ENCODE results near the gene SAMD4B. TPM values are rescaled to one million over a fixed set of nuclear protein-coding genes. Genes with fewer than 3 reads are reported as not detected.

The SAMD4B gene
- total and polyA plus RNA-seq, 2 of the 8 experiments (the other 6 are each of a cell fraction or from before 2014, with no cell fraction given), result 137 to 158 TPM

DNA sequence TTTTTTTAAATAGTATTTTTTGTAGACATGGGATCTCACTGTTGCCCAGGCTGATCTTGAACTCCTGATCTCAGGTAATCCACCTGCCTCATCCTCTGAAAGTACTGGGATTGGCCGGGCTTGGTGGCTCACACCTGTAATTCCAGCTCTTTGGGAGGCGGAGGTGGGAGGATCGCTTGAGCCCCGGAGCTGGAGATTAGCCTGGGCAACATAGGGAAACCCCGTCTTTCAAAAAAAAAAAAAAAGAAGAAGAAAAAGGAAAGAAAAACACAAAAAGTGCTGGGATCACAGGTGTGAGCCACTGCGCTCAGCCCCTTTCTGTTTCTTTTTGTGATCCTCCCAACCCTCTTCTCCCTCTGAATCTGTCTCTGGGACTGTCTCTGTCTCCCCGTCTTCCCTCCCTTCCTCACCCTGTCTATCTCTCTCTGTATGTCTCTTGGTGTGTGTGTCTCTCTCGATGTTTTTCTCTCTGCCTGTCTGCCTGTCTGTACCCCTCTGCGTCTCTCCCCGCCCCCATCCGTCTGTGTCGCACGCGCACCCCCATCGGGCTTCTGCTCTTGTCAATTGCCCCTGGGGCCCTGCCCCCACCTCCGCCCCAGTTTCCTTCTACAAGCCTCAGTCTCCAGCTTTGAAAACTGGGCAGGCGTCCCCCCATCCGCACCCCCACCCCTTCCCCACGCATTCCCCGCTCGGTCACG, 63.9 kb downstream of the SAMD4B start (continued):
- TF ChIP-seq, protein P1, sequence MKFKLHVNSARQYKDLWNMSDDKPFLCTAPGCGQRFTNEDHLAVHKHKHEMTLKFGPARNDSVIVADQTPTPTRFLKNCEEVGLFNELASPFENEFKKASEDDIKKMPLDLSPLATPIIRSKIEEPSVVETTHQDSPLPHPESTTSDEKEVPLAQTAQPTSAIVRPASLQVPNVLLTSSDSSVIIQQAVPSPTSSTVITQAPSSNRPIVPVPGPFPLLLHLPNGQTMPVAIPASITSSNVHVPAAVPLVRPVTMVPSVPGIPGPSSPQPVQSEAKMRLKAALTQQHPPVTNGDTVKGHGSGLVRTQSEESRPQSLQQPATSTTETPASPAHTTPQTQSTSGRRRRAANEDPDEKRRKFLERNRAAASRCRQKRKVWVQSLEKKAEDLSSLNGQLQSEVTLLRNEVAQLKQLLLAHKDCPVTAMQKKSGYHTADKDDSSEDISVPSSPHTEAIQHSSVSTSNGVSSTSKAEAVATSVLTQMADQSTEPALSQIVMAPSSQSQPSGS (IDR thresholded peaks at IDR 0.05; ENCODE audit: low read length), result no peak; the same call in 1 of the 2 replicates
- TF ChIP-seq, protein P2, sequence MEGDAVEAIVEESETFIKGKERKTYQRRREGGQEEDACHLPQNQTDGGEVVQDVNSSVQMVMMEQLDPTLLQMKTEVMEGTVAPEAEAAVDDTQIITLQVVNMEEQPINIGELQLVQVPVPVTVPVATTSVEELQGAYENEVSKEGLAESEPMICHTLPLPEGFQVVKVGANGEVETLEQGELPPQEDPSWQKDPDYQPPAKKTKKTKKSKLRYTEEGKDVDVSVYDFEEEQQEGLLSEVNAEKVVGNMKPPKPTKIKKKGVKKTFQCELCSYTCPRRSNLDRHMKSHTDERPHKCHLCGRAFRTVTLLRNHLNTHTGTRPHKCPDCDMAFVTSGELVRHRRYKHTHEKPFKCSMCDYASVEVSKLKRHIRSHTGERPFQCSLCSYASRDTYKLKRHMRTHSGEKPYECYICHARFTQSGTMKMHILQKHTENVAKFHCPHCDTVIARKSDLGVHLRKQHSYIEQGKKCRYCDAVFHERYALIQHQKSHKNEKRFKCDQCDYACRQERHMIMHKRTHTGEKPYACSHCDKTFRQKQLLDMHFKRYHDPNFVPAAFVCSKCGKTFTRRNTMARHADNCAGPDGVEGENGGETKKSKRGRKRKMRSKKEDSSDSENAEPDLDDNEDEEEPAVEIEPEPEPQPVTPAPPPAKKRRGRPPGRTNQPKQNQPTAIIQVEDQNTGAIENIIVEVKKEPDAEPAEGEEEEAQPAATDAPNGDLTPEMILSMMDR (IDR thresholded peaks at IDR 0.05; ENCODE audit: control extremely low read depth in 1 of 3, insufficient read depth in 1 of 3, low read depth in 1 of 3, low read length in 3 of 3), result no peak
- TF ChIP-seq, protein P3, sequence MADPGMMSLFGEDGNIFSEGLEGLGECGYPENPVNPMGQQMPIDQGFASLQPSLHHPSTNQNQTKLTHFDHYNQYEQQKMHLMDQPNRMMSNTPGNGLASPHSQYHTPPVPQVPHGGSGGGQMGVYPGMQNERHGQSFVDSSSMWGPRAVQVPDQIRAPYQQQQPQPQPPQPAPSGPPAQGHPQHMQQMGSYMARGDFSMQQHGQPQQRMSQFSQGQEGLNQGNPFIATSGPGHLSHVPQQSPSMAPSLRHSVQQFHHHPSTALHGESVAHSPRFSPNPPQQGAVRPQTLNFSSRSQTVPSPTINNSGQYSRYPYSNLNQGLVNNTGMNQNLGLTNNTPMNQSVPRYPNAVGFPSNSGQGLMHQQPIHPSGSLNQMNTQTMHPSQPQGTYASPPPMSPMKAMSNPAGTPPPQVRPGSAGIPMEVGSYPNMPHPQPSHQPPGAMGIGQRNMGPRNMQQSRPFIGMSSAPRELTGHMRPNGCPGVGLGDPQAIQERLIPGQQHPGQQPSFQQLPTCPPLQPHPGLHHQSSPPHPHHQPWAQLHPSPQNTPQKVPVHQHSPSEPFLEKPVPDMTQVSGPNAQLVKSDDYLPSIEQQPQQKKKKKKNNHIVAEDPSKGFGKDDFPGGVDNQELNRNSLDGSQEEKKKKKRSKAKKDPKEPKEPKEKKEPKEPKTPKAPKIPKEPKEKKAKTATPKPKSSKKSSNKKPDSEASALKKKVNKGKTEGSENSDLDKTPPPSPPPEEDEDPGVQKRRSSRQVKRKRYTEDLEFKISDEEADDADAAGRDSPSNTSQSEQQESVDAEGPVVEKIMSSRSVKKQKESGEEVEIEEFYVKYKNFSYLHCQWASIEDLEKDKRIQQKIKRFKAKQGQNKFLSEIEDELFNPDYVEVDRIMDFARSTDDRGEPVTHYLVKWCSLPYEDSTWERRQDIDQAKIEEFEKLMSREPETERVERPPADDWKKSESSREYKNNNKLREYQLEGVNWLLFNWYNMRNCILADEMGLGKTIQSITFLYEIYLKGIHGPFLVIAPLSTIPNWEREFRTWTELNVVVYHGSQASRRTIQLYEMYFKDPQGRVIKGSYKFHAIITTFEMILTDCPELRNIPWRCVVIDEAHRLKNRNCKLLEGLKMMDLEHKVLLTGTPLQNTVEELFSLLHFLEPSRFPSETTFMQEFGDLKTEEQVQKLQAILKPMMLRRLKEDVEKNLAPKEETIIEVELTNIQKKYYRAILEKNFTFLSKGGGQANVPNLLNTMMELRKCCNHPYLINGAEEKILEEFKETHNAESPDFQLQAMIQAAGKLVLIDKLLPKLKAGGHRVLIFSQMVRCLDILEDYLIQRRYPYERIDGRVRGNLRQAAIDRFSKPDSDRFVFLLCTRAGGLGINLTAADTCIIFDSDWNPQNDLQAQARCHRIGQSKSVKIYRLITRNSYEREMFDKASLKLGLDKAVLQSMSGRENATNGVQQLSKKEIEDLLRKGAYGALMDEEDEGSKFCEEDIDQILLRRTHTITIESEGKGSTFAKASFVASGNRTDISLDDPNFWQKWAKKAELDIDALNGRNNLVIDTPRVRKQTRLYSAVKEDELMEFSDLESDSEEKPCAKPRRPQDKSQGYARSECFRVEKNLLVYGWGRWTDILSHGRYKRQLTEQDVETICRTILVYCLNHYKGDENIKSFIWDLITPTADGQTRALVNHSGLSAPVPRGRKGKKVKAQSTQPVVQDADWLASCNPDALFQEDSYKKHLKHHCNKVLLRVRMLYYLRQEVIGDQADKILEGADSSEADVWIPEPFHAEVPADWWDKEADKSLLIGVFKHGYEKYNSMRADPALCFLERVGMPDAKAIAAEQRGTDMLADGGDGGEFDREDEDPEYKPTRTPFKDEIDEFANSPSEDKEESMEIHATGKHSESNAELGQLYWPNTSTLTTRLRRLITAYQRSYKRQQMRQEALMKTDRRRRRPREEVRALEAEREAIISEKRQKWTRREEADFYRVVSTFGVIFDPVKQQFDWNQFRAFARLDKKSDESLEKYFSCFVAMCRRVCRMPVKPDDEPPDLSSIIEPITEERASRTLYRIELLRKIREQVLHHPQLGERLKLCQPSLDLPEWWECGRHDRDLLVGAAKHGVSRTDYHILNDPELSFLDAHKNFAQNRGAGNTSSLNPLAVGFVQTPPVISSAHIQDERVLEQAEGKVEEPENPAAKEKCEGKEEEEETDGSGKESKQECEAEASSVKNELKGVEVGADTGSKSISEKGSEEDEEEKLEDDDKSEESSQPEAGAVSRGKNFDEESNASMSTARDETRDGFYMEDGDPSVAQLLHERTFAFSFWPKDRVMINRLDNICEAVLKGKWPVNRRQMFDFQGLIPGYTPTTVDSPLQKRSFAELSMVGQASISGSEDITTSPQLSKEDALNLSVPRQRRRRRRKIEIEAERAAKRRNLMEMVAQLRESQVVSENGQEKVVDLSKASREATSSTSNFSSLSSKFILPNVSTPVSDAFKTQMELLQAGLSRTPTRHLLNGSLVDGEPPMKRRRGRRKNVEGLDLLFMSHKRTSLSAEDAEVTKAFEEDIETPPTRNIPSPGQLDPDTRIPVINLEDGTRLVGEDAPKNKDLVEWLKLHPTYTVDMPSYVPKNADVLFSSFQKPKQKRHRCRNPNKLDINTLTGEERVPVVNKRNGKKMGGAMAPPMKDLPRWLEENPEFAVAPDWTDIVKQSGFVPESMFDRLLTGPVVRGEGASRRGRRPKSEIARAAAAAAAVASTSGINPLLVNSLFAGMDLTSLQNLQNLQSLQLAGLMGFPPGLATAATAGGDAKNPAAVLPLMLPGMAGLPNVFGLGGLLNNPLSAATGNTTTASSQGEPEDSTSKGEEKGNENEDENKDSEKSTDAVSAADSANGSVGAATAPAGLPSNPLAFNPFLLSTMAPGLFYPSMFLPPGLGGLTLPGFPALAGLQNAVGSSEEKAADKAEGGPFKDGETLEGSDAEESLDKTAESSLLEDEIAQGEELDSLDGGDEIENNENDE (IDR thresholded peaks at IDR 0.05; ENCODE audit: insufficient replicate concordance, low read length), result no peak
- TF ChIP-seq, protein P4, sequence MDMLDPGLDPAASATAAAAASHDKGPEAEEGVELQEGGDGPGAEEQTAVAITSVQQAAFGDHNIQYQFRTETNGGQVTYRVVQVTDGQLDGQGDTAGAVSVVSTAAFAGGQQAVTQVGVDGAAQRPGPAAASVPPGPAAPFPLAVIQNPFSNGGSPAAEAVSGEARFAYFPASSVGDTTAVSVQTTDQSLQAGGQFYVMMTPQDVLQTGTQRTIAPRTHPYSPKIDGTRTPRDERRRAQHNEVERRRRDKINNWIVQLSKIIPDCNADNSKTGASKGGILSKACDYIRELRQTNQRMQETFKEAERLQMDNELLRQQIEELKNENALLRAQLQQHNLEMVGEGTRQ (IDR thresholded peaks at IDR 0.05; ENCODE audit: low read length), result no peak

All from H1 (cell line).